Endothelial cell (in vitro differentiated cells): ENCODE results near the gene HMCN2. TPM values are rescaled to one million over a fixed set of nuclear protein-coding genes. Genes with fewer than 3 reads are reported as not detected.

Experiments
- DNase-seq: peaks from one replicate; pipeline ENCODE4 v3.0.0; 2021; ENCODE audit warnings: low spot score
- H3K27ac Mint-ChIP-seq: one replicate; pipeline ENCODE4 v1.8.0; 2021; ENCODE audit warnings: mixed read lengths, inconsistent platforms; ENCODE audit not compliant: unreplicated experiment
- H3K27me3 Mint-ChIP-seq: one replicate; pipeline ENCODE4 v1.8.0; 2021; ENCODE audit warnings: mild to moderate bottlenecking, moderate library complexity, mixed read lengths, inconsistent platforms; ENCODE audit not compliant: unreplicated experiment
- H3K36me3 Mint-ChIP-seq: one replicate; pipeline ENCODE4 v1.8.0; 2021; ENCODE audit warnings: mild to moderate bottlenecking, low read depth, mixed read lengths, inconsistent platforms; ENCODE audit not compliant: unreplicated experiment
- H3K4me1 Mint-ChIP-seq: one replicate; pipeline ENCODE4 v1.8.0; 2021; ENCODE audit warnings: mild to moderate bottlenecking, mixed read lengths, inconsistent platforms; ENCODE audit not compliant: unreplicated experiment
- H3K4me3 Mint-ChIP-seq: one replicate; pipeline ENCODE4 v1.8.0; 2021; ENCODE audit warnings: mild to moderate bottlenecking, mixed read lengths, inconsistent platforms; ENCODE audit not compliant: unreplicated experiment
- H3K9me3 Mint-ChIP-seq: one replicate; pipeline ENCODE4 v1.8.0; 2021; ENCODE audit warnings: mixed read lengths, inconsistent platforms; ENCODE audit not compliant: unreplicated experiment
- total RNA-seq: library from RNA; stranded (reverse); fragmentation: NEBNext Ultra II Directional; extraction: Animal tissue kit (Norgen Biotek cat#: 25700); gene quantifications from one replicate; pipeline ENCODE4 v1.2.1, GENCODE V29; 2021; ENCODE audit not compliant: unreplicated experiment
- TF ChIP-seq, protein P1 (sequence below): fragments of 200-600 bp; sonication (generic); IDR thresholded peaks from one replicate; pipeline ENCODE4 v1.5.0; 2021; ENCODE audit warnings: antibody characterized with exemption; ENCODE audit not compliant: unreplicated experiment

Gene HMCN2
- total RNA-seq, 1 donor from 2014 or later = 29.6 TPM

DNA sequence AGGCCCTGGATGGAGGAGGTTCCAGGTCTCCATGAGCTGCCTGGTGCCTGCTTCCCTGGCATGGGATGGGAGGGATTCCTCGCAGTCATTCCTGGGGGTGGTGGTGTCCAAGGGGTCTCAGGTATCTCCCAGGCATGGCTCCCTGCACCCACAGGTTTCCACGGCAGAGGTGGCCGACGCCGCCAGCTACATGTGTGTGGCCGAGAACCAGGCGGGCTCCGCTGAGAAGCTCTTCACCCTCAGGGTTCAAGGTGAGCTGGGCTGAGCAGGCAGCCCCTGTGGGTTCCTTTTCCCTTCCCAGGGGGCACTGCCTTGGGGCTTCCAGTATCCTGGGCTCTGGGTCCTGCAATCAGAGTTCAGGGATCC lies 117.8 kb downstream of the HMCN2 start:
- H3K9me3 Mint-ChIP-seq = no peaks in the 10 kb centered on the region
- H3K36me3 Mint-ChIP-seq = peaks cover 12% of the 10 kb centered on the region
- peaks cover 6% of the 10 kb centered on the region for H3K27me3 Mint-ChIP-seq
- TF ChIP-seq, protein P1, sequence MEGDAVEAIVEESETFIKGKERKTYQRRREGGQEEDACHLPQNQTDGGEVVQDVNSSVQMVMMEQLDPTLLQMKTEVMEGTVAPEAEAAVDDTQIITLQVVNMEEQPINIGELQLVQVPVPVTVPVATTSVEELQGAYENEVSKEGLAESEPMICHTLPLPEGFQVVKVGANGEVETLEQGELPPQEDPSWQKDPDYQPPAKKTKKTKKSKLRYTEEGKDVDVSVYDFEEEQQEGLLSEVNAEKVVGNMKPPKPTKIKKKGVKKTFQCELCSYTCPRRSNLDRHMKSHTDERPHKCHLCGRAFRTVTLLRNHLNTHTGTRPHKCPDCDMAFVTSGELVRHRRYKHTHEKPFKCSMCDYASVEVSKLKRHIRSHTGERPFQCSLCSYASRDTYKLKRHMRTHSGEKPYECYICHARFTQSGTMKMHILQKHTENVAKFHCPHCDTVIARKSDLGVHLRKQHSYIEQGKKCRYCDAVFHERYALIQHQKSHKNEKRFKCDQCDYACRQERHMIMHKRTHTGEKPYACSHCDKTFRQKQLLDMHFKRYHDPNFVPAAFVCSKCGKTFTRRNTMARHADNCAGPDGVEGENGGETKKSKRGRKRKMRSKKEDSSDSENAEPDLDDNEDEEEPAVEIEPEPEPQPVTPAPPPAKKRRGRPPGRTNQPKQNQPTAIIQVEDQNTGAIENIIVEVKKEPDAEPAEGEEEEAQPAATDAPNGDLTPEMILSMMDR = no peak
- DNase-seq = no peak
- H3K4me1 Mint-ChIP-seq = no peaks in the 10 kb centered on the region
- H3K4me3 Mint-ChIP-seq = no peak overlapping the region
- no peak overlapping the region for H3K27ac Mint-ChIP-seq

DNA sequence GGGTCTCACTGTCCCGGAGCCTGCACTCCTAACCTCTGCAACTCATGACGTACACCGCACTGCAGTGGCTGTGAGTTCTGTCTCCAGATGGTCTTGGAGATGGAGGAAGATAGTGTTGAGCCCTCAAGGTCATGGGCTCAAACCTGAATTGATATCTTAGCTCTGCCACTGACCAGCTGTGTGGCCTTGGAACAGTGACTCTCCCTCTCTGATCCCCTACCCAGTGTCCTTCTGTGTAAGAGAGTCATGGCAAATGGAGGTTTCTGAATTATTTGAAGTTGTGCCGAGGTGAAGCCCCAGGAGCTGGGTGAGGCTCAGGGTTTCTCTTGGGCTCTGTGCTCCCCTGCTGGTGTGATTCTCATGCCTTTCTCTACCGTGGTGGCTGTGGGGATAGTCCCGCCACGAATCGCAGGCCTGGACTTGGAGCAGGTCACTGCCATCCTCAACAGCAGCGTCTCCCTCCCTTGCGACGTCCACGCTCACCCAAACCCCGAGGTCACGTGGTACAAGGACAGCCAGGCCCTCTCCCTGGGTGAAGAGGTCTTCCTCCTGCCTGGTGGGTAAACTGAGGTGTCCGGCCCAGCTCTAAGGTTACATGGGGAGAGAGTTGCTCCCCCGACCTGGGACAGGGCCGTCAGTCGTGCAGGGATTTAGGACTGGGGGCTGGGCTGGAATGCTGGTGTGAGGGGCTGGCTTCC lies 118.6 kb downstream of the HMCN2 start:
- no peak for DNase-seq
- H3K36me3 Mint-ChIP-seq = peaks cover 11% of the 10 kb centered on the region
- peaks cover 6% of the 10 kb centered on the region for H3K27me3 Mint-ChIP-seq
- TF ChIP-seq, protein P1 = no peak
- H3K4me3 Mint-ChIP-seq = no peak overlapping the region
- no peaks in the 10 kb centered on the region for H3K9me3 Mint-ChIP-seq
- no peaks in the 10 kb centered on the region for H3K4me1 Mint-ChIP-seq
- H3K27ac Mint-ChIP-seq = no peak overlapping the region

DNA sequence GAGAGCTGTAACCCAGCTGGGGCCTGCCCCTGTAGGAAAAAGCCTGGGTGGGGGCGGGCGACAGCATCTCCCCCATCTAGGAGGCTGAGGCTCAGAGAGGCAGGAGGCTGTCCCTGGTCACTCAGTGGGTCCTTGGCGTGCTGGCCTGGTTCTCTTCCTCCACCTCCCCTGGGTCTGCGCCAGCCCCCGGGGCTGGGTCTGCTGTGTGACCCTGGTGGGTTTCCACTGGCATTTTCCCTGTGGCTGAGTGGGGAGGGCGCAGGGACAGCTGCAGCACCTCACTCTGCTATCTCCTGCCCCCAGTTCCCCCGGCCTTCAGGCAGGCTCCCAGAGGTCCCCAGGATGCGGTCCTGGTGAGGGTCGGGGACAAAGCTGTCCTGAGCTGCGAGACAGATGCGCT lies 119.7 kb downstream of the HMCN2 start:
- Mint-ChIP-seq H3K4me1 (peaks cover 1% of the 10 kb centered on the region), H3K27ac (no peak overlapping the region), H3K36me3 (peaks cover 14% of the 10 kb centered on the region), H3K9me3 (no peaks in the 10 kb centered on the region), H3K27me3 (peaks cover 5% of the 10 kb centered on the region), H3K4me3 (no peak overlapping the region)
- no peak for DNase-seq
- TF ChIP-seq, protein P1 = no peak

DNA sequence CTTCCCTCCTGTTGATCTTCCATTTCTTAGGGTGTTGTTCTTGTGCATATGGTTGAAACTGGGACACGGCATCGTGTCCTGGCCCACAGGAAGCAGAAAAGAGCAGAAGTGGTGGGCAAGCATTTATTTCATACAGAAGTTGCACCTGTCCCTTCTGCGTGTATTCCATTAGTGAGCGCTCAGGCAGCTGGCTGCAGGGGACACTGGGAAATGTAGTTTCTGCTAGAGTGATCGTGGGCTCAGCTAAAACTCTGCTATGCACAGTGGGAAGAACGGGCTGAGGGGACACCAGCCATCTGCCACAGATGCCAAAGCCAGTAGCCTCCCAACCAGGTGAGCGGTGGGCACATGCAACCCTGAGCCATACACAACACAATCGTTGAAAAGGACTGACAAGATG lies 121.8 kb downstream of the HMCN2 start:
- TF ChIP-seq, protein P1 = no peak
- H3K36me3 Mint-ChIP-seq = peaks cover 14% of the 10 kb centered on the region
- H3K4me3 Mint-ChIP-seq = no peak overlapping the region
- H3K9me3 Mint-ChIP-seq = no peaks in the 10 kb centered on the region
- H3K27ac Mint-ChIP-seq = no peak overlapping the region
- DNase-seq = no peak
- H3K27me3 Mint-ChIP-seq = no peaks in the 10 kb centered on the region
- H3K4me1 Mint-ChIP-seq = peaks cover 2% of the 10 kb centered on the region

DNA sequence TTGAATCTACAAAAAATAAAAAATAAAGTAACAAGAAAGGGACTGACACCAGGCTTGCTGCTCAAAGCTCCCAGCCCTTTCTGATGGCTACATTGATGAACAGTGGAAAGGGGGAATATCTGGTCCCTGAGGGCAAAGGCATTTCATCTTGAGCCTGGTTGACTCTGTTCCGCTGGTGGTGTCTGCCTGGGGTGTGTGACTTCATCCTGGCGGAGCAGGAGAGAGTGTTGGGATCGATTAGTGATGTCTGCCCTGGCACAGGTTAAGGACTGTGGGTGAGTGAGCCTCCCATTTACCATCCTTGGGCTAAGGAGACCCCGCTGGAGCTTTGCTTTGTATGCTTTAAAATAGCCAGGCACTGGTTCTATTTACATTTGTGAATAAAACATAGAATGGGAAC lies 122.3 kb downstream of the HMCN2 start:
- Mint-ChIP-seq H3K36me3 (peaks cover 14% of the 10 kb centered on the region), H3K27me3 (no peaks in the 10 kb centered on the region), H3K4me1 (peaks cover 2% of the 10 kb centered on the region), H3K27ac (no peak overlapping the region), H3K9me3 (no peaks in the 10 kb centered on the region), H3K4me3 (no peak overlapping the region)
- no peak for DNase-seq
- TF ChIP-seq, protein P1 = no peak
